CD4-positive, alpha-beta T cell treated with Interleukin-6 at 100 ng/mL for 8 hours (primary cell): Measurements from ENCODE around the gene TRPV6.

ENCODE experiments used
- DNase-seq: peaks from one replicate; pipeline ENCODE4 v3.0.0-alpha.2; 2020; ENCODE audit warnings: mixed read lengths, low spot score

Gene TRPV6

GRCh38 chr7:142883145-142883544 lies 2.4 kb downstream of the TRPV6 start:
- DNase-seq, result no peak

DNA sequence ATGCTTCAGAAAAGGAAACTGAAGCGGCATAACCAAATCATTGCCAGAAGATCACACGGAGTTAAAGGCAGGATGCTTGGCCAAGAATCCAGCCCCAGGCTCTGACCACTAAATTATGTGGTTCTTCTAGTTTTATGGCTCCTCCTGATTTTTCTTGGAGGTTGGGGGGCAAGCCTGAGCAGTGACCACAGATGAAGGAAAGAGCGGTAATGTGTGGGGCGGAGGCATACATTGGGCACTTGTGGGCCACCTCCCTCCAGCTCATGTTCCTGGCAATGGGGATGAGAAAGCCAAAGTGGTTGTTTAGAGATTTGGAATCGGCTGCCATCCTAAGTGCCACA lies 3.2 kb downstream of the TRPV6 start:
- no peak for DNase-seq

DNA sequence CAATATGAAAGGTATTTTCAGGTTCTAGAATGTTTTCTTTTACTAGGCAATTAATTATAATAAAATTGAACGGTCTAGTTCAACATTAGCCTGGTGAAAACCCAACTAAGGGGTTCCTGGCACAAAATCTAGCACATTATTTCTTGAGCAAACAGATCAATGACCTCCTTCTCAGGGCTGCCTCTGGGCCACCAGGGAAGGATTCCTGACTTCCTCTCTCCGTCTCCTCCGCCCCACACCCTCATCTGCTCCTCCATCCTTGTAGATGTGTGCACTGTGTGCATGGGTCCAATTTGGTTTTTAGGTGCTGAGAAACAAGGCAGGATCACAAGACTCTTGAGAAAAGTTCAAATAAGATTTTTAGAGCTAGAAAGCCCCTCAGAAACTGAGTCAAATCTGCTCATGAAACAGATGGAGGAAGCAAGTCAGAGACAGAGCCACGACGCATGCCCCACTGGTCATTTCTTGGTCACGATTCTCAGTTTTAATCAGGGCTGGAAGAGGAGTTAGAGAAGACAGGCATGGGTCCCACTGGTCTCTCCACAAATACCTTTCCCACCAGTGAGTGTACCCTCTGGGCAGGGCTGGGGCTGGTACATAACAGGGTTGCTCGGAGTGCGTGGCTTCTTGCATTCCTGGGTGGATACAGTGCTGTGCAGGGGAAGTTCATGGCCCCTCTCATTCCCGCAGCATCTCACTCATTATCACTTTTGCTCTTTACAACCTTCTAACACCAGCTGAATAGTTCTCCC lies 3.8 kb downstream of the TRPV6 start:
- DNase-seq, result no peak

DNA sequence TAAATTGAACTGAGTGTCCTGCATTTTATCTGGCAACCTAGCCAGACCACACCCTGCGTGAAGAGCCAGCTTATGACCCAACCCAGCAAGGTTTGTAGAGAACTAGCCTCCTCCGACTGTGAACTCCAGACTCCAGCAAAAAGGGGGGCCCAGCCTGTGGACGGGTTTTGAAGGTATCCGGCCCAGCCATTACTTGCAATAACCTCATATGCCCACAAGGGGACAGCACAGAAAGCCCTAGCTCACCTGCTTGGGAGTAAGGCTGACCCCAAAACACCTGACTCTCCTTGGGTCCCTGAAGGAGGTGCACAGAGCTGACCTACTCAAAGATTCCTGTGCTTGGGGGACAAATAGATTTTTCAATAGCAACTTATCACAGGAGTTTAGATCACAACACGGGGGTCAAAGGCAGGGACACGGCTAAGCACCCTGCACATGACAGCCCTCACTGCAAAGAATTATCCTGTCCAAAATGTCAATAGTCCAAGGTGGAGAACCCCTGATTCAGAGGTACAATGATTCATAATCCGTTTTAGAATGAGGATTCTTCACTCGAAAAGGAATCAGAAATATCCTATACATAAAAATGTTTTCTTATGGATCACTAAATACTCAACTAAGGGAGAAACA lies 4.6 kb downstream of the TRPV6 start:
- peak; percentile 51 for DNase-seq

- DNase-seq, result no peak
Observed at GRCh38 chr7:142879060-142879459, 6.5 kb downstream of the TRPV6 start.

- no peak for DNase-seq
Observed at GRCh38 chr7:142878315-142878714, 7.2 kb downstream of the TRPV6 start.

DNA sequence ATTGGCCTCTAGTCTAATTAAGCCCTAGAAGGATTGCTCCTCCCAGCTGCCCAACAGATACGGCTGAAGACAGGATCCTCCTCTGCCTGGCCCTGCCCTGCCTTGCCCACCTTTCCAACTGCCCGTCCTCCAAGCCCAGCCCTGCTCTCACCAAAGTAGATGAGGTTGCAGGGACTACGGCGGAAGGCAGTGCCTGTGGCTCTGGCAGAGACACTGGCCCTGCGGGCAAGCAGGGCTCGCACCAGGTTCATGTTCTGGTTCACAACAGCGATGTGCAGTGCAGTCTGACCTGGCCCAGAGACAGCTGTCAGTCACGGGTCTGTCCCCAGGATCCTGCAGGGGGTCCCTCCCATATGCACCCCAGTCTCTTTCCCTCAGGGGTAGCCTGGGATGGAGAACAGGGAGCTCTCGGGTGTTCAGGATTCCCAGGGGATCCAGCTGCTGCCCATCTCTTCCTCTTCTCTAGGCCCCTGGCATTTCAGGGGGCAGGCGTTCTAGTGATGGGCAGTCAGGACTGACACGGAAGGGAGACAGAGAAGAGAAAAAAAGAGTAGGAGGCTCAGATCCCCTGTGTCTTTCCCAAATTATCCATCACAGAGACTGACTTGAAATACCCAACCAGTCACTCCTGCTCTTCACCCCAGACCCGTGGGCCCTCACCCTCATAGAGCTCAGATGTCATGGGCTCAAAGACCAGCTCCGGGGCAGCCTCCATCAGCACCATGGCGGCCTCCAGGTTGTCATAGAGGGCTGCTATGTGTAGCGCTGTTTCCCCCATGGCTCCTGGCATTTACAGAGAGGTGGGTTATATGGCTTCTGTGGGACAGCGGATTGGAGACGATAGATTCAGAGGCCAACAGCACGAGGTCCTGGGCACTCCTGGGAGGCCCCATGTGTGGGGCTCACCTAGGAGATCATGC lies 8.3 kb downstream of the TRPV6 start:
- no peak for DNase-seq

DNA sequence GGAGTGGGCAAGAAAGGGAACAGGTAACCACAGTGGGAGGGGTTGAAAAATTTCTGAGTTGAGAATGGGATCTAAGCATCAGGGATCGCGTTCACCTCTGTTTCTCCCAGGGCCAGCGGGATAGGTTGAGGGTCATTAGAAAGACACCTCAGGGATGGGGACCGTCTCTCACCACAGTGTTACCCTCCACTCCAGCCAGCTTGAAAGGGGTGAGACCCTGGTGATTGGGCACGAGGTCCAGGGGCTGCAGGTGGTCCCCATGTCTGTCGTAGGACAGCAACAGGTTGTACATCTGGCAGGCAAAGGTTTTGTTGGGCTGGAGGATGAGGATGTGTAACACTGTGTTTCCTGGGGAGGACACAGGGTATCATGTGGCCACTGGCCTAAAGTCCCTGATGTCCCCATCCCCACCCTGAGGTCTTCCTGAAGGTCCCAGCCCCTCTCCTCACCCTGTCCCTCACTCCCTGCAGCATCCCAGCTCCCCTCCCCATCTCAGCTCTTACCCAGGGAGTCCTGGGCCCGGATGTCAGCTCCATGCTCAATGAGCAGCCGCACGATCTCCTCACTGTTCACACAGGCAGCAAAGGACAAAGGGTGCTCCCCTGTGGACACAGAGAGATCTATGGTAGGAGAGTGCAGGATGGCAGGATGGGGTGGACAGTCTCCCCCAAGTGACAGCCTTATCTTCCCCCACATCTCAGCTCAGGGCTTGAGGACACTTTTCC lies 9.1 kb downstream of the TRPV6 start:
- DNase-seq, result no peak

- no peak for DNase-seq
Observed at GRCh38 chr7:142875456-142875855, 10.1 kb downstream of the TRPV6 start.

- DNase-seq, result no peak
Observed at GRCh38 chr7:142874837-142875236, 10.7 kb downstream of the TRPV6 start.

DNA sequence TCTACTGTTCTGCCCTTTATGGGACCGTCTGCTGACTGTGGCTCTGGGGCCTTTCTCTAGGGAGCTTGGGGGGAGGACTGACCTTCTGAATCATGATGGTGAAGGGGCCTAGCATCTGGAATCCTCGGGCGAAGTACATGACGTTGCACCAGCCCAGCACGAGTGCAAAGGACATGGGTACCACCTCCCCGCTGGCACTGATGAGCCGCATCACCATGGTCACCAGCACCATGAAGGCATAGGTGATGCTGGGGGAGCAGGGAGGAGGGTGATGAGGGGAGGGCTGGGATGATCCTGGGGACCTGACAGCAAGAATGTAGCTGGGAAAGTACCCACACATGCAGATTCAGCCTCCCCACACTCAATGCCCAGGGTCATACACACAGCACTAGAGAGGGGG lies 11.1 kb downstream of the TRPV6 start:
- no peak for DNase-seq

DNA sequence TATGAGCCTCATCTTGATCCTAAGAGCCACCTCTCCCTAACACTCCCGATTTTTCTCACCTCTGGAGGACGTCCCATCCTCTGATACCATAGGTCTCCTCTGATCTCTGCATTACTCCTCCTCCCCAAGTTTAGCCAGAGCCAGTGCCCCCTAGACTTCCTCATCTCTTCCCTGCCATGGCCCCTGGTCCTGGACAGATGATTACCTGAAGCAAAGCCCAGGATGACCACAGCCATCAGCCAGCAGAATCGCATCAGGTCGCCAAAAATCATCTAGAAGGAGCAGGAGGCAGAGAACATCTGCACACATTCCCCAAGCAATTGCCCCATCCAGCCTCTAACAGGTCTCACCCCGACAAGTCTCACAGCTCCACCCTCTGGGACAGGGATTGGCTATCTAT lies 11.7 kb downstream of the TRPV6 start:
- no peak for DNase-seq

DNA sequence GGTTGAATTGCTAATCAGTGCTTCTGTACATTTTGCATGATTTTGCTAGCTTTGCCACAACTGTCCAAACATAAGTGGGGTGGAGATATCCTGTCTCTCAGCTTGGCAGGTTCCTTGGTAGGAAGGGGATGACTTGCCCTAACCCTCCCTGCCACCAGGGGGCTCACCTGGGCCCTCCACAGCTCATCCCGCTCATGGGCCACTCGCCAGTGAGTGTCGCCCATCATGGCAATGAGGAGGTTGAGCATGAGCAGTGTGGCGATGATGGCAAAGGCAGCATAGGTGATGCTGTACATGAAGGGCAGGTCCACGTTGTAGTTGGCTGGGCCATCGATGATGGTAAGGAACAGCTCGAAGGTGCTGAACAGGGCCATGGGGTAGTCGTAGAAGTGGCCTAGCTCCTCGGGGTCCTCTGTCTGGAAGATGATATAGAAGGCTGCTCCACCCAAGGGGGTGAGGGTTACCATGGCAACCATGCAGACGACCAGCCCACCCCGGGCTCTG lies 12.2 kb downstream of the TRPV6 start:
- no peak for DNase-seq

GRCh38 chr7:142872106-142872675 lies 13.4 kb downstream of the TRPV6 start:
- DNase-seq, result no peak

DNA sequence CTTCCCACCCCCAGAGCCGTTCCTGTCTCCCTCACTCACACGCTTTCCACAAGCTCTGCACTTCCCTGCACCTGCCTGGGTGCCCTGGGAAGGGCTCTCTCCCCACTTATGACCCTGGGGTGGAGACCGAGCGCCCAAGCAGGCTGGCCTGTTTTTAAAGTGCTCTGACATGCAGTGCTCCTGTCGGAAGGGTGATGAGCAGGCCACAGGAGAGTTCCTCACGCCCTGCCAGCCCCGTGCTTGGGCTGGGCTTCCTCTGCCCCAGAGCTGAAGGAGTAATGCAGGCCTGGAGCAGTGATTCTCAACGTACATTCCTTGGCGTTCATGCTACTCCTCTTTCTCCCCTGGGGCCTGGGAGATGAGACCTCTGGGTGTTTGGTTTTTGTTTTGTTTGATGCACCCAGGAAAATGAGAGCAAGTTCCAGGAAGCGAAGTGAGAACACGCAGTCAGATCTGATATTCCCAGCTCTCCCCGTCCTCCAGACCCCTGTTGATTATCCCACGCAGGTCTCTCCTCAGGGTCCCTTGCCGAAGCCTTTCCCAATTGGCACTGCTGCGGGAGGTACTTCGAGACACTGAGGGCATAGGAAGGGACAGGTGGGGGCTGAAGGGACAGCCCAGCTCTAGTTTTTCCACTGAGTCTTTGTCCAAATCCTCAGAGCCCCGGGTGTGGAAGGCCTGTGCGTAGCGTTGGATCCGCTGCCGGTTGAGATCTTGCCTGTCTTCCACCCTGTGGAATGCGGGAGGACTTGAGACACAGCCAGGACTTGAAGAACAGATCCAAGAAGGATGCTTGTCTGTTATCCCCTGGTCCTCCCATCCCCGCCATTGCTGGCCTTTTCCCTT lies 14.1 kb downstream of the TRPV6 start:
- no peak for DNase-seq

DNA sequence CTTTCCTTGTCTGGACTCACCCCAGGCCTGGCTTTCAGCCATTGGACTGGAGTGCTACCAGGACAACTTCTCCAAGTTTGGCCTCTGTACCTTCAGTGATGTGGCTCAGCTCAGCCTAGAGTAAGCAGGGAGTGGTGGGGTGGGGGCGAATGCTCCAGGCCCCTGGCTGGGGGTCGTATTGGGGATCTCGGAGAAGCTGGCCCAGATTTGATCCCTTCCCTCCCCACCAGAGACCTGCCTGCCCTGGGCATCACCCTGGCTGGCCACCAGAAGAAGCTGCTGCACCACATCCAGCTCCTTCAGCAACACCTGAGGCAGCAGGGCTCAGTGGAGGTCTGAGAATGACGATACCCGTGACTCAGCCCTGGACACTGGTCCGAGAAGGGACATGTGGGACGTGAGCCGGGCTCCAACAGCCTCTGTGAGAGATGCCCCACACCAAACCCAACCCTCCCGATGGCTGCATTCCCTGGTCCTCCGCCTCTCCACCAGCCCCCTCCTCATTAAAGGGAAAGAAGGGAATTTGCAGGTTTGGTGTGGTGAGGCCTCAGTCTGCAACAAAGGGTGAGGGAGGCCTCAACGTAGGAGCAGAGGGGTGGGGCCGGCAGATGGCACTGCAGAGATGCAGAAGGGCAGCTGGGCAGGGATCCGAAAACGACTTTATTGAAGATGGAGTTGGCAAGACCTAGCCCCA lies 14.8 kb downstream of the TRPV6 start:
- no peak for DNase-seq

GRCh38 chr7:142870147-142870559 lies 15.4 kb downstream of the TRPV6 start:
- DNase-seq, result no peak

DNA sequence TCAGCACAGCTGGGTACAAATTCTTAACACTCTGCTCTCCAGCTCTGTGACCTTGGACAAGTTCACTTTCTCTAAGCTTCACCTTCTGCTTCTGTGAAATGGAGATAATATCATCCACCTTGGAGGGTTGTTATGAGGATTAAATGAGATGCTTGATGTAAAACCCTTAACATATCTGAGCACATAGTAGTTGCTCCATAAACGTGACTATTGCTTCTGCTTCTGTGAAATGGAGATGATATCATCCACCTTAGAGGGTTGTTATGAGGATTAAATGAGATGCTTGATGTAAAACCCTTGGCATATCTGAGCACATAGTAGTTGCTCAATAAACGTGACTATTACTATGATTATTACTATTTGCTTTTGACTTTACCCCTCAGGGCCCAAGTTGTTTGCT lies 16.1 kb downstream of the TRPV6 start:
- DNase-seq, result no peak

DNA sequence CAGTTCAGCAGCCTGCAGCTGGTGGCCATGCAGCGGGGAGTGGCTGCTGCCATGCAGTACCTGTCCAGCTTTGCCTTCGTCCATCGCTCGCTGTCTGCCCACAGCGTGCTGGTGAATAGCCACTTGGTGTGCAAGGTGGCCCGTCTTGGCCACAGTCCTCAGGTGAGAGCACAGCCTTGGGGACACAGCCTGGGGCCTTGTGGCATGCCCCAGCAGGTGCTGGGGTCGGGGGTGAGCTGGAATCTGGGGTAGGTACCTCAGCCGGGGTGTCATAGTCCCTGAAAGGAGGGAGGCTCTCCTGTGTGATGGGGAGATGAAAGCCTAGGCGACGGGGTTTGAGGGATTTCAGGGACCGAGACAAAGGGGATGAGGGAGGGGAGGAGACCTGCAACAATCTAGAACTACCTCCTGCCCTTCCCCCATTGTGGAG lies 16.5 kb downstream of the TRPV6 start:
- no peak for DNase-seq
